PC-3 (cell line): ENCODE measurements around the gene ITPRID2. TPM values are rescaled to one million over a fixed set of nuclear protein-coding genes. Genes with fewer than 3 reads are reported as not detected.
A peak's percentile ranks its signal among the peaks of the same experiment; 100 is the strongest.

Experiments used
- ATAC-seq: fragments of 200-7000 bp; cut with Tn5 transposase; 2 replicates; pipeline ENCODE4 v1.9.1; 2020; ENCODE audit warnings: mild to moderate bottlenecking, moderate library complexity
- BruUV-seq: library from RNA; stranded (reverse); fragments of 400-500 nt; replicated peaks from 2 replicates; lab custom pipeline; 2021; lab: Mats Ljungman, UMichigan
- CTCF ChIA-PET: fragments of 300-600 bp; sonication (Branson Sonifier 250); formaldehyde crosslinking; loops from one replicate; lab custom pipeline; 2022; ENCODE audit warnings: antibody characterized with exemption; lab: Charles Lee
- POLR2A ChIA-PET: fragments of 300-600 bp; sonication (Branson Sonifier 250); formaldehyde crosslinking; loops from one replicate; lab custom pipeline; 2022; ENCODE audit warnings: antibody characterized with exemption; ENCODE audit not compliant: unreplicated experiment; lab: Charles Lee
- DNase-seq: peaks from one replicate; pipeline ENCODE4 v3.0.0-alpha.2; 2015
- H2AFZ ChIP-seq: fragments of 300-600 bp; sonication (generic); 2 replicates; pipeline ENCODE4 v1.6.0; 2016; ENCODE audit warnings: antibody characterized with exemption, low read length
- H3F3A ChIP-seq: fragments of 300-600 bp; sonication (generic); one replicate; pipeline ENCODE4 v1.6.0; 2017; ENCODE audit warnings: antibody characterized with exemption, low read length, control low read depth, mild to moderate bottlenecking; ENCODE audit not compliant: unreplicated experiment
- H3K27ac ChIP-seq: fragments of 300-600 bp; sonication (generic); 2 replicates; pipeline ENCODE4 v1.5.1; 2016; ENCODE audit warnings: mild to moderate bottlenecking, low read length
- H3K27me3 ChIP-seq: fragments of 300-600 bp; sonication (generic); 2 replicates; pipeline ENCODE4 v1.6.1; 2016; ENCODE audit warnings: low read length, mixed read lengths
- H3K36me3 ChIP-seq: fragments of 300-600 bp; sonication (generic); 2 replicates; pipeline ENCODE4 v1.6.1; 2016; ENCODE audit warnings: low read depth, mixed run types, low read length, mixed read lengths
- H3K4me1 ChIP-seq: fragments of 300-600 bp; sonication (generic); 2 replicates; pipeline ENCODE4 v1.5.1; 2016; ENCODE audit warnings: low read length; ENCODE audit not compliant: insufficient read depth
- H3K4me2 ChIP-seq: fragments of 300-600 bp; sonication (generic); 2 replicates; pipeline ENCODE4 v1.6.0; 2016; ENCODE audit warnings: low read length
- H3K4me3 ChIP-seq: fragments of 300-600 bp; sonication (generic); 2 replicates; pipeline ENCODE4 v1.5.1; 2016; ENCODE audit warnings: mild to moderate bottlenecking, low read length, mixed read lengths
- H3K79me2 ChIP-seq: fragments of 300-600 bp; sonication (generic); 2 replicates; pipeline ENCODE4 v1.6.1; 2017; ENCODE audit warnings: low read length, mixed read lengths
- H3K9ac ChIP-seq: fragments of 300-600 bp; sonication (generic); 2 replicates; pipeline ENCODE4 v1.6.0; 2016; ENCODE audit warnings: mild to moderate bottlenecking, low read length
- H3K9me2 ChIP-seq: fragments of 300-600 bp; sonication (generic); replicated peaks from 2 replicates; pipeline ENCODE4 v1.6.1; 2016; ENCODE audit warnings: mixed run types, low read length, mixed read lengths
- H3K9me3 ChIP-seq: fragments of 300-600 bp; sonication (generic); 2 replicates; pipeline ENCODE4 v1.6.1; 2016; ENCODE audit warnings: low read length, mixed read lengths
- H4K20me1 ChIP-seq: fragments of 300-600 bp; sonication (generic); 2 replicates; pipeline ENCODE4 v1.6.1; 2016; ENCODE audit warnings: low read length, mixed read lengths
- CTCF ChIP-seq: fragments of 300-600 bp; sonication (generic); conservative IDR thresholded peaks from 2 replicates; pipeline ENCODE4 v1.5.1; 2017; ENCODE audit warnings: antibody characterized with exemption, low read depth, mild to moderate bottlenecking, low read length
- EZH2 ChIP-seq: fragments of 300-600 bp; sonication (generic); IDR thresholded peaks from one replicate; pipeline ENCODE4 v1.6.1; 2017; ENCODE audit warnings: antibody characterized with exemption, mild to moderate bottlenecking, low read length; ENCODE audit not compliant: unreplicated experiment
- EZH2phosphoT487 ChIP-seq: fragments of 300-600 bp; sonication (generic); IDR thresholded peaks from 2 replicates; pipeline ENCODE4 v1.6.1; 2018; ENCODE audit warnings: mild to moderate bottlenecking, antibody characterized with exemption, low read length, borderline replicate concordance
- intact Hi-C: fragments of 100-400 bp; cut with micrococcal nuclease; formaldehyde crosslinking; loops from 2 replicates; pipeline ENCODE4 v1.9.0; 2023
- total RNA-seq: library from RNA; depleted of rRNA; stranded (reverse); fragments of >200 nt; gene quantifications from 2 replicates; pipeline ENCODE4 v1.2.3, GENCODE V29; 2014

The ITPRID2 gene
- total RNA-seq, 1 experiment from 2014 or later, result 113 TPM

GRCh38 chr2:181949047-181949446 lies 57.5 kb downstream of the ITPRID2 start:
- intact Hi-C loops, result no loop called here
- Histone ChIP-seq H3K4me1 (peaks cover 33% of the 10 kb centered on the region), H3K9ac (no peak overlapping the region), H3K4me2 (0 out of 2 replicates have a peak overlapping the region, but pooled peaks have one; percentile 3), H3K79me2 (no peaks in the 10 kb centered on the region), H3K27ac (no peak overlapping the region), H3K27me3 (no peaks in the 10 kb centered on the region), H3K9me3 (no peaks in the 10 kb centered on the region), H4K20me1 (no peaks in the 10 kb centered on the region), H3K4me3 (no peak overlapping the region), H3K9me2 (no peaks in the 10 kb centered on the region), H2AFZ (no peak overlapping the region), H3F3A (no peaks in the 10 kb centered on the region), H3K36me3 (no peaks in the 10 kb centered on the region)
- no TSS peak for BruUV-seq
- POLR2A ChIA-PET, result no interaction called here
- CTCF ChIA-PET, result no interaction called here
- DNase-seq, result peak; percentile 69
- no peak for TF ChIP-seq EZH2
- no peak for TF ChIP-seq EZH2phosphoT487
- no peak for TF ChIP-seq CTCF
- ATAC-seq, result peak; percentile 25; the same call in 1 of the 2 replicates

GRCh38 chr2:181952404-181953226 lies 61.1 kb downstream of the ITPRID2 start:
- H3F3A ChIP-seq, result peaks cover 3% of the 10 kb centered on the region
- ChIA-PET CTCF (no interaction called here), POLR2A (no interaction called here)
- intact Hi-C loops, result loop anchor here (5.0 kb wide), 2 partner anchors 50 to 175 kb away; no protein-coding TSS in a partner anchor
- ATAC-seq, result peak; percentile 34
- H3K4me1 ChIP-seq, result peaks cover 35% of the 10 kb centered on the region
- no peak for DNase-seq
- BruUV-seq, result no TSS peak
- no peaks in the 10 kb centered on the region for H3K27me3 ChIP-seq
- no peaks in the 10 kb centered on the region for H3K79me2 ChIP-seq
- no peak overlapping the region for H3K27ac ChIP-seq
- H2AFZ ChIP-seq, result no peak overlapping the region
- no peaks in the 10 kb centered on the region for H3K36me3 ChIP-seq
- no peak overlapping the region for H3K9ac ChIP-seq
- no peak for TF ChIP-seq EZH2
- no peak for TF ChIP-seq CTCF
- TF ChIP-seq EZH2phosphoT487, result no peak
- H4K20me1 ChIP-seq, result no peaks in the 10 kb centered on the region
- H3K4me2 ChIP-seq, result no peak overlapping the region
- no peaks in the 10 kb centered on the region for H3K9me2 ChIP-seq
- no peak overlapping the region for H3K4me3 ChIP-seq
- H3K9me3 ChIP-seq, result no peaks in the 10 kb centered on the region
